C4-2B (cell line): ENCODE data around the gene LGI2.

ENCODE experiments used
- H3K27ac ChIP-seq: fragments of 450-650 bp; 2 replicates; pipeline ENCODE4 v1.5.1; 2017
- ZFX ChIP-seq: fragments of 450-650 bp; IDR thresholded peaks from 2 replicates; pipeline ENCODE4 v1.6.1; 2017
- TF ChIP-seq, protein P1 (sequence below): fragments of 450-650 bp; conservative IDR thresholded peaks from 2 replicates; pipeline ENCODE4 v1.5.1; 2017; ENCODE audit warnings: mild to moderate bottlenecking

The LGI2 gene, protein sequence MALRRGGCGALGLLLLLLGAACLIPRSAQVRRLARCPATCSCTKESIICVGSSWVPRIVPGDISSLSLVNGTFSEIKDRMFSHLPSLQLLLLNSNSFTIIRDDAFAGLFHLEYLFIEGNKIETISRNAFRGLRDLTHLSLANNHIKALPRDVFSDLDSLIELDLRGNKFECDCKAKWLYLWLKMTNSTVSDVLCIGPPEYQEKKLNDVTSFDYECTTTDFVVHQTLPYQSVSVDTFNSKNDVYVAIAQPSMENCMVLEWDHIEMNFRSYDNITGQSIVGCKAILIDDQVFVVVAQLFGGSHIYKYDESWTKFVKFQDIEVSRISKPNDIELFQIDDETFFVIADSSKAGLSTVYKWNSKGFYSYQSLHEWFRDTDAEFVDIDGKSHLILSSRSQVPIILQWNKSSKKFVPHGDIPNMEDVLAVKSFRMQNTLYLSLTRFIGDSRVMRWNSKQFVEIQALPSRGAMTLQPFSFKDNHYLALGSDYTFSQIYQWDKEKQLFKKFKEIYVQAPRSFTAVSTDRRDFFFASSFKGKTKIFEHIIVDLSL

DNA sequence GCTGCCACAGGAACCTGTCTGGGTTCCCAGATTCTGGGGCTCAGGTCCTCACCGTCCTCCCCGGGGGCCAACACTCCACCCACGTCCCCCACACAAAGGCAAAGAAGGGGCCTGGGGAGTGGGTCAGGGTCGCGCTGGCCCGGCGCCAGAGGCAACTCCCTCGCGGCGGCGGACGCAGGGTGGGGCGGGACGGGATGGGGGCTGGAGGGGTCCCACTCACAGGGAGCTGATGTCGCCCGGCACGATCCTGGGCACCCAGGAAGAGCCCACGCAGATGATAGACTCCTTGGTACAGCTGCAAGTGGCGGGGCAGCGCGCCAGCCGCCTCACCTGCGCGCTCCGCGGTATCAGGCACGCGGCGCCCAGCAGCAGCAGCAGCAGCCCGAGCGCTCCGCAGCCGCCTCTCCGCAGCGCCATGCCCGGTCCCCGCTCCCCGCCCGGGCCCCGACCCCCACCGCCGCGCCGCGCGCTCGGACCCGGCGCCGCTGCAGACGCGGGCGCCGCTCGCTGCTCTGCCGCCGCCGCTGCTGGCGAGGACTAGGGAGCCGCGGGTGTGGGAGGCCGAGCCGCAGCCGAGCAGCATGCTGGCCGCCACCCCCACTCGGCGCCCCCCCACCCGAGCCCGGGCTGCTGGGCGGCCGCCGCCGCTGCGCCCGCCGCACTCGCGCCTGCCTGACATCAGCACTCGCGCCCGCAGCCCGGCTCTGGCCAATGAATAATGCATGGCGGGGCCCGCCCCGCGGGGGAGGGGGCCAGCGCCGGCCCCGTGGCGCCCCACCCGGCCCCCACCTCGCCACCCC is at the start of gene LGI2:
Gene LGI2, minus strand, starts transcription at position 670 of the 800 bp plus-strand sequence. Its CDS starts 253 bp downstream, at position 417.
- peak within 1 kb of the TSS; percentile 10 for H3K27ac ChIP-seq
- no peak for TF ChIP-seq ZFX
- TF ChIP-seq, protein P1, sequence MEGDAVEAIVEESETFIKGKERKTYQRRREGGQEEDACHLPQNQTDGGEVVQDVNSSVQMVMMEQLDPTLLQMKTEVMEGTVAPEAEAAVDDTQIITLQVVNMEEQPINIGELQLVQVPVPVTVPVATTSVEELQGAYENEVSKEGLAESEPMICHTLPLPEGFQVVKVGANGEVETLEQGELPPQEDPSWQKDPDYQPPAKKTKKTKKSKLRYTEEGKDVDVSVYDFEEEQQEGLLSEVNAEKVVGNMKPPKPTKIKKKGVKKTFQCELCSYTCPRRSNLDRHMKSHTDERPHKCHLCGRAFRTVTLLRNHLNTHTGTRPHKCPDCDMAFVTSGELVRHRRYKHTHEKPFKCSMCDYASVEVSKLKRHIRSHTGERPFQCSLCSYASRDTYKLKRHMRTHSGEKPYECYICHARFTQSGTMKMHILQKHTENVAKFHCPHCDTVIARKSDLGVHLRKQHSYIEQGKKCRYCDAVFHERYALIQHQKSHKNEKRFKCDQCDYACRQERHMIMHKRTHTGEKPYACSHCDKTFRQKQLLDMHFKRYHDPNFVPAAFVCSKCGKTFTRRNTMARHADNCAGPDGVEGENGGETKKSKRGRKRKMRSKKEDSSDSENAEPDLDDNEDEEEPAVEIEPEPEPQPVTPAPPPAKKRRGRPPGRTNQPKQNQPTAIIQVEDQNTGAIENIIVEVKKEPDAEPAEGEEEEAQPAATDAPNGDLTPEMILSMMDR, result no peak

DNA sequence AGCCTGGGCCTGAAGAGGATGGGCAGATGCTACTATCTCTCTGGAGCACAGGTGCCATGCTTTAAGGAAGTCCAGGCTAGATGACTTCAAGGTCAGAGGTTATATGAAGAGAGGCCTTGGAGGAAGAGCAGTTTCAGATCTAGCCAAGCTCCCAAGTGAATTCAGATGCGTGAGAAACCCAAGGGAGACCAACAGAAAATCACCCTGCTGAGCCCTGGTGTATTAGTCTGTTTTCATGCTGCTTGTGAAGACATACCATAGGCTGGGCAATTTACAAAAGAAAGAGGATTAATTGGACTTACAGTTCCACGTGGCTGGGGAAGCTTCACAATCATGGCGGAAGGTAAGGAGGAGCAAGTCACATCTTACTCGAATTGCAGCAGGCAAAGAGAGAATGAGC is 47.8 kb upstream of the LGI2 start:
- TF ChIP-seq ZFX, result no peak
- TF ChIP-seq, protein P1, result no peak
- H3K27ac ChIP-seq, result no peak overlapping the region

DNA sequence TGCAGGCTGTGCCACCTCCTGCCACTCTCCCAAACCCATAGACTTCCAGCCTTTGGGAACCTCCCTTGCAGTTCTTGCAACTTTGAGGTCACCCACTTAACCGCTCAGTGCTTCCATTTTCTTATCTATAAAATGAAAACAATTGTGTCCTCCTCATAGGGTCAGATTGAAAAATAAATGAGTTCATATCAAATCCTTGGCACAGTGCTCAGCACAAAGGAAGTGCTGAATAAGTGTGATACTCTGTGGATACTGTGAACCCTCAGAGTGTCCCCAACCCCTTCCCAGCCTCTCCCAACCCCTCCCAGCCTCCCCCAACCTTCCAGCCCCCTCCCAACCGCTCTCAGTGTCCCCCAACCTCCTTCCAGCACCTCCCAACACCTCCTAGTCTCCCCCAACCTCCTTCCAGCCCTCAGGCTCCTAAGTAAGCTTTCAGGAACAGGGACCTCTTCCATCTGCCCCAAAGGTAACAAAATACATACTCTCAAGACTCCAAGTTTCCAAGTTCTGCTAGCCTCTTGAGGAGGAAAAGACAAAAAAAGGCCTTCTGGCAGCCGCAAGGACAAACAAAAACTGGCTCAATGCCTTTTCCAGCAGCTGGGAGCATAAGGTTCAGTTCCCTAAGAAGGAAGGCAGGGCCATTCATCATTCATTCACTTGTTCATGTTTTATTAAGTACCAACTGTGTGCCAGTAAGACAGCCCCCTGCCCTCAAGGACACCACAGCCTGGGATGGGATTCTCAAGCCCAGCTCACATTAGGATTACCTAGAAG is 46.1 kb upstream of the LGI2 start:
- H3K27ac ChIP-seq, result no peak overlapping the region
- no peak for TF ChIP-seq ZFX
- TF ChIP-seq, protein P1, result no peak

DNA sequence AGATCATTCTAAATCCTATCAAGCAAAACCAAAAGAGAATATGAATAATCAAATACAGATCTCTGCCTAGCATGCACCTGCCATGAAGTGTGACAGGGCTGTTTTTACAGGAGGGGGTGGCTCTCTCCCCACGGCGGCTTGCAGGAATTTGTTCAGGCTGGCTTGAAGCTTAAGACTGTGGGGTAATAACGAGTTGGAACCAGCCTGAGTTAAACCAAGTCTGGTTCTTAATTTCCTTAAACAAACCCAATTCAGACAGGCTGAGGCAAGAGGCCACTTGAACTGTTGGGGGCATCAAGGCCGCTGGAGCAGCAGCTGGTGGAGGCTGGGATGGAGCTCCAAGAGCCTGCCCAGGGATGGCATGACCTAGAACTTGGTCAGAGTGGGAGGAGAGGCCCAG is 45.1 kb upstream of the LGI2 start:
- TF ChIP-seq, protein P1, result no peak
- TF ChIP-seq ZFX, result no peak

DNA sequence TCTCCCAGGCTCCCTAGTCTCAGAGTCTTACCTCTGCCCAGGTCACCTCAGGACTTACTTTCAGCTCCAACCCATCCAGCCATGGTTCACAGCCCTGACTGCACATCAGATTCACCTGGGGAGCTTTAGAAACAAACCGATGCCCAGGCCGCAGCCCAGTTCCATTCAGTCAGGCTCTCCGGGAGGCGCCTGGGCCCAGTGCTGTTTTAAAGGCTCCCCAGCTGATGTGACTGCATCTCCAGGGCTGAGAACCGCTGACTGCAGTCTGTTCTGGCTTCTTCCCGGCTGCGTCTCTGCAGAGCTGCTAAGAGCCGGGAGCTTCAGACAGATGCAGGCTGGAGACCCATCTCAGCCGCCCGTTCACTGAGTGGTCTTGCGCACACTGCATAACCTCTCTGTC is 44.4 kb upstream of the LGI2 start:
- TF ChIP-seq, protein P1, result no peak
- no peak for TF ChIP-seq ZFX
- no peak overlapping the region for H3K27ac ChIP-seq

More for the DNA sequence above, 45.1 kb upstream of the LGI2 start:
- no peak overlapping the region for H3K27ac ChIP-seq

DNA sequence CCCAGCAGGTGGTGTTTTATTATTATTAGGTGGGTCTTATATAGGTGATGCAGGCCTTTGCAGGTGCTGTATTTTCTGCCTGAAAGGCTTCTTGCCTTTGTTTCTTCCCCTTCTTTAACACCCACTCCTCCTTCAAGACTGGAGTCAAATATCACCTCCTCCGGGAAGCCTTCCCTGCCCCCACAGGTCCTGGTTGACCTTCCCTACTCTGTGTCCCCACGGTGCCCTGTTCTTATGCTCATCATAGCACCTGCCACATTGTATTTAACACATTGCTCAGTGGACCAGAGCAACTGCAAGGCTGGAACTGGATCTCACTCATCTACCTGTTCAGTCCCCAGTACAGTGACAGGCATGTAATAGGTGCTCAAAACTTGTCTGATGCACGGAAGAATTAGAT is 39.8 kb upstream of the LGI2 start:
- H3K27ac ChIP-seq, result no peak overlapping the region
- TF ChIP-seq, protein P1, result no peak
- no peak for TF ChIP-seq ZFX
